Measurements from ENCODE around the gene CD9. TPM values are rescaled to one million over a fixed set of nuclear protein-coding genes. Genes with fewer than 3 reads are reported as not detected.

Gene CD9
- total and polyA plus RNA-seq, 2 of the 8 experiments (the other 6 are each of a cell fraction or from before 2014, with no cell fraction given): 168 to 319 TPM

DNA sequence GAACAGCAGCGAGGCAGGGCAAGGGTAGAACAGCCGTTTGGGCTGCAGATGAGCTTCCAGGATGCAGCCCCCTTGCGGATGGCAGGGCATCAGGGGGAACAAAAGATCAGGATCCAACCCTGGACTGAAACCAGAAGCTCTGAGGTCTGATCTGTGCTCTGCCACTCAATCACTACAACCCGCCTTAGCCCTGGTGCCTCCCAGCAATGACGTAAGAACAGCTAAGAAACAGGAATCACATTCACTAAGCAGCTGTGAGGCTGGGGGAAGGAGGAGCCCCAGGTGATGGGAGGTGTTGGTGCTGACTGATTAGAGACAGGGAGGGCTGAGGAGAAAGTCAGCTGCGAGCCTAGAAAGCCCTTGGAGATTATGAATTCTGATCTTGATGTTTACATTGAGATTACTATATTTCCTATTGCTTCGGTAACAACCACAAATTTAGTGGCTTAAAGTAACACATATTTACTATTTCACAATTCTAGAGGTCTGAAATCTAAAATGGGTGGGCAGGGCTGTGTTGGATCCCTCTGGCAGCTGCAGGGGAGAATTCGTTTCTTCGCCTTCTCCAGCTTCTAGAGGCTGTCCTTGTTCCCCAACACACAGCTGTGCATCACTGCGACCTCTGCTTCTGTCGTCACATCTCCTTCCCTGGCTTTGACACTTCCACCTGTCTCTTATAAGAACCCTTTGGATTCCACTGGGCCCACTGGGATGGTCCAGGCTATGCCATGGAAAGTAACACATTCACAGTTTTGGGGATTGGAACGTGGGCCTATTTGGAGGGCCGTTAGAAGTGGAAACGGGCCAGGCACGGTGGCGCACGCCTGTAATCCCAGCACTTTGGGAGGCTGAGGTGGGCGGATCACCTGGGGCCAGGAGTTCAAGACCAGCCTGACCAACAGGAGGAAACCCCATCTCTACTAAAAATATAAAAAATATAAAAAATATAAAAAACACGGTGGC, 6.1 kb upstream of the CD9 start:
- no peak for DNase-seq (ENCODE audit: low read depth in 1 of 2, low spot score in 2 of 2)
- CTCF ChIA-PET (ENCODE audit: partially characterized antibody): interaction anchor here (0.6 to 26.9 kb wide), 31 partner anchors 8 to 206 kb away, joined by 3 to 433 read pairs (median 7); no protein-coding TSS in a partner anchor
- TF ChIP-seq CTCF (IDR thresholded peaks at IDR 0.05; ENCODE audit: control extremely low read depth in 1 of 3, insufficient read depth in 1 of 3, low read depth in 1 of 3, low read length in 3 of 3) (peak; percentile 10 to 25 (median 25)), TAF7 (optimal IDR thresholded peaks at IDR 0.05; ENCODE audit: borderline replicate concordance, low read depth, low read length) (no peak), YY1 (IDR thresholded peaks at IDR 0.05; ENCODE audit: low read depth, low read length) (no peak), CHD1 (IDR thresholded peaks at IDR 0.05; ENCODE audit: low read depth, low read length) (no peak), RXRA (IDR thresholded peaks at IDR 0.05; ENCODE audit: insufficient read depth, low read depth, low read length) (no peak), ATF3 (IDR thresholded peaks at IDR 0.05; ENCODE audit: insufficient read depth, low read depth, low read length) (no peak), TBP (IDR thresholded peaks at IDR 0.05; ENCODE audit: low read depth, low read length) (no peak)

More for the DNA sequence above, 6.1 kb upstream of the CD9 start:
- Histone ChIP-seq H3K23me2 (ENCODE audit: low read depth, low read length) (no peaks in the 10 kb centered on the region), H3K27me3 (replicated peaks in 1 of 4; ENCODE audit: control insufficient read depth in 3 of 4, extremely low read depth in 1 of 4, insufficient read depth in 3 of 4, low read length in 3 of 4) (peaks cover 0 to 10% (median 6%) of the 10 kb centered on the region in 4 experiments; a peak in 4 of 7 replicates), H2BK15ac (ENCODE audit: low read length) (no peak overlapping the region), H3K56ac (replicated peaks; ENCODE audit: insufficient read length, low read depth, low read length) (no peak overlapping the region), H3K79me1 (ENCODE audit: low read depth, low read length) (no peaks in the 10 kb centered on the region), H4K91ac (replicated peaks; ENCODE audit: insufficient read length, low read length) (no peak overlapping the region), H3K18ac (ENCODE audit: extremely low read depth, low read length) (no peak overlapping the region), H4K8ac (ENCODE audit: extremely low read depth, insufficient read depth, low read length) (no peak overlapping the region; the same call in 1 of the 2 replicates), H4K20me1 (replicated peaks in 1 of 2; ENCODE audit: control insufficient read depth in 1 of 2, insufficient read depth in 2 of 2, low read length in 2 of 2) (no peaks in the 10 kb centered on the region), H3K36me3 (ENCODE audit: control insufficient read depth in 2 of 4, insufficient read depth in 4 of 4, low read length in 3 of 4) (no peaks in the 10 kb centered on the region), H3K9ac (replicated peaks in 1 of 4; ENCODE audit: extremely low read depth in 1 of 4, low read depth in 3 of 4, low read length in 3 of 4) (no peak overlapping the region), H3K4me2 (ENCODE audit: insufficient read depth in 1 of 2, low read depth in 2 of 2, low read length in 2 of 2) (no peak overlapping the region), H2AFZ (ENCODE audit: low read length) (0 out of 2 replicates have a peak overlapping the region, but pooled peaks have one; percentile 55), H3K23ac (ENCODE audit: insufficient read length) (no peak overlapping the region), H3K14ac (ENCODE audit: insufficient read length) (no peak overlapping the region), H3K4me1 (replicated peaks in 1 of 4; ENCODE audit: control insufficient read depth in 3 of 4, insufficient read depth in 4 of 4, low read length in 3 of 4) (peaks cover 7 to 22% (median 13%) of the 10 kb centered on the region in 4 experiments), H2BK5ac (ENCODE audit: low read depth, low read length) (no peak overlapping the region), H4K5ac (ENCODE audit: insufficient read length, low read depth, low read length) (no peak overlapping the region), H3K79me2 (ENCODE audit: control insufficient read depth in 1 of 2, insufficient read depth in 2 of 2, low read length in 2 of 2) (no peaks in the 10 kb centered on the region), H3K4me3 (ENCODE audit: extremely low read depth in 1 of 4, insufficient read depth in 2 of 4, low read depth in 3 of 4, low read length in 4 of 4) (no peak overlapping the region), H2BK12ac (ENCODE audit: low read depth, low read length) (no peak overlapping the region; the same call in 1 of the 2 replicates), H3K4ac (replicated peaks; ENCODE audit: insufficient read length, low read depth, low read length) (no peak overlapping the region), H2BK120ac (replicated peaks; ENCODE audit: low read depth, low read length) (no peak overlapping the region), H2AK5ac (ENCODE audit: low read depth, low read length) (no peak overlapping the region), H2BK20ac (ENCODE audit: low read length) (no peak overlapping the region), H3K27ac (ENCODE audit: low read depth, low read length) (no peak overlapping the region), H3K9me3 (ENCODE audit: insufficient read depth in 2 of 2, low read depth in 1 of 2, low read length in 1 of 2) (no peaks in the 10 kb centered on the region; a peak in 1 of 4 replicates)
- no peak for FAIRE-seq
- POLR2A ChIA-PET (ENCODE audit: partially characterized antibody): interaction anchor here (0.6 to 1.7 kb wide), 8 partner anchors 12 to 136 kb away, joined by 3 to 6 read pairs (median 4); no protein-coding TSS in a partner anchor
- WGBS, 2 experiments (ENCODE audit: extremely low coverage in 1 of 2, insufficient coverage in 1 of 2, insufficient read length in 1 of 2, insufficient replicate concordance in 2 of 2, low coverage in 1 of 2, low lambda C conversion rate in 2 of 2, missing lambda C conversion rate in 1 of 2): 83% methylated on average over 19 of the region's 19 CpGs; no CpG with 5 or more reads in 1 of the 2 experiments

Measured in H1 (cell line).